Lower leg skin (tissue), 4 donors: ENCODE measurements around the gene RAD51B. TPM values are rescaled to one million over a fixed set of nuclear protein-coding genes. Genes with fewer than 3 reads are reported as not detected.

ENCODE experiments used
- DNase-seq, 2 donors: peaks; one replicate each; pipeline ENCODE4 v3.0.0-alpha.2; 2019; ENCODE audit warnings: low spot score in 2 of 2
- H3K4me3 ChIP-seq: fragments of 200-600 bp; sonication (generic); 2 replicates; pipeline ENCODE4 v1.5.1; 2017; ENCODE audit warnings: mild to moderate bottlenecking, low read depth; ENCODE audit not compliant: poor library complexity, severe bottlenecking
- POLR2A ChIP-seq, 2 donors: fragments of 450-650 bp; IDR thresholded peaks; one replicate each; pipeline ENCODE4 v1.6.1; 2016 to 2017; ENCODE audit warnings: antibody characterized with exemption in 2 of 2, mild to moderate bottlenecking in 1 of 2, moderate library complexity in 1 of 2
- WGBS, 2 donors: methylation state at CpG; one replicate each; pipeline ENCODE4 v1.1.5; 2018; 5-methylcytosine and 5-hydroxymethylcytosine counted together
- intact Hi-C: fragments of 100-400 bp; cut with DNase I; formaldehyde crosslinking; loops from one replicate; pipeline ENCODE4 v1.15.0; 2023; ENCODE audit warnings: low total_unique reads
- total RNA-seq, 4 donors: library from RNA; depleted of rRNA; stranded (reverse); fragments of >200 nt; gene quantifications; one replicate each; pipeline ENCODE4 v1.1.0, GENCODE V29; 2016
- TF ChIP-seq, protein P1 (sequence below), 3 donors: fragments of 450-650 bp; IDR thresholded peaks; one replicate each; pipeline ENCODE4 v1.5.1; 2016; ENCODE audit warnings: antibody characterized with exemption in 3 of 3, mild to moderate bottlenecking in 3 of 3, moderate library complexity in 2 of 3

Gene RAD51B
- total RNA-seq, 4 donors from 2014 or later = 6.1 to 27.2 (median 13.6) TPM

DNA sequence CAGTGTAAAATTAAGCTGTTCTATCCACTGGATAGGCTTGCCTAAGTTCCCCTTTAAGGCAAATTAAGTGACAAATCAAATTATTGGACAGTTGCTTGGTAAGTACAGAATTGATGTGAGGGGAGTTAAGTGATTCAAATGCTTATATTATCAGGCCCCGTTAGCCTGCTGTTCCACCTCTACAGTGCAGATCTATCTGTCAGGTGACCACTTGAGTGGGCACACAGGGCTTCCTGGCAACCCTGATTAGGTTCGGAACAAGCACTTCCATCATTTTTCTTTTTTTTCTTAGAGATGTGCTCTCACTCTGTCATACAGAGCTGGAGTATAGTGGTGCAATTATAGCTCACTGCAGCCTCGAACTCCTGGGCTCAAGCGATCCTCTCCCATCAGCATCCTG, 453.8 kb downstream of the RAD51B start:
- no peak for TF ChIP-seq POLR2A (IDR thresholded peaks at IDR 0.05)
- TF ChIP-seq, protein P1, sequence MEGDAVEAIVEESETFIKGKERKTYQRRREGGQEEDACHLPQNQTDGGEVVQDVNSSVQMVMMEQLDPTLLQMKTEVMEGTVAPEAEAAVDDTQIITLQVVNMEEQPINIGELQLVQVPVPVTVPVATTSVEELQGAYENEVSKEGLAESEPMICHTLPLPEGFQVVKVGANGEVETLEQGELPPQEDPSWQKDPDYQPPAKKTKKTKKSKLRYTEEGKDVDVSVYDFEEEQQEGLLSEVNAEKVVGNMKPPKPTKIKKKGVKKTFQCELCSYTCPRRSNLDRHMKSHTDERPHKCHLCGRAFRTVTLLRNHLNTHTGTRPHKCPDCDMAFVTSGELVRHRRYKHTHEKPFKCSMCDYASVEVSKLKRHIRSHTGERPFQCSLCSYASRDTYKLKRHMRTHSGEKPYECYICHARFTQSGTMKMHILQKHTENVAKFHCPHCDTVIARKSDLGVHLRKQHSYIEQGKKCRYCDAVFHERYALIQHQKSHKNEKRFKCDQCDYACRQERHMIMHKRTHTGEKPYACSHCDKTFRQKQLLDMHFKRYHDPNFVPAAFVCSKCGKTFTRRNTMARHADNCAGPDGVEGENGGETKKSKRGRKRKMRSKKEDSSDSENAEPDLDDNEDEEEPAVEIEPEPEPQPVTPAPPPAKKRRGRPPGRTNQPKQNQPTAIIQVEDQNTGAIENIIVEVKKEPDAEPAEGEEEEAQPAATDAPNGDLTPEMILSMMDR (IDR thresholded peaks at IDR 0.05) = no peak
- WGBS, 2 donors = 92 to 97% methylated on average over 4 of the region's 4 CpGs
- H3K4me3 ChIP-seq = no peak overlapping the region
- intact Hi-C loops = no loop called here
- no peak for DNase-seq

DNA sequence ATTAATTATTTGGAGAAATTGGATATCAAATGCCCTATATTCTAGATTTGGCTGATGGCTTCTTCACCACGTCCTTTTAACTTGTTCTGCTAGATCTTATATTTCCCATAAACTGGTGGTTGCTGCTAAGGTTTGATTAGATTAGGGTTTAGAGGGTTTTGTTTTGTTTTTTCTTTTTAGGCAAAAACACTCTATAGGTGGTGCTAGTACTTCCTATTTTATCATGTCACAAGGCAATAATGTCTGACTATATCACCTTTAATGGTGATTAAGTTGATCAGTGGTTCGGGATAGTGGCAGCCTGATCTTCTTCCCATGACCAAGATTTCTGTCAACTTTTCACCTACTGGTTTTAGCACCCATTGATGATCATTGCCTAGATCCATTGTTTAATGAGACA, 455.1 kb downstream of the RAD51B start:
- no peak for DNase-seq
- WGBS, 2 donors = 85 to 93% methylated on average over 2 of the region's 2 CpGs
- no peak overlapping the region for H3K4me3 ChIP-seq
- TF ChIP-seq, protein P1 (IDR thresholded peaks at IDR 0.05) = no peak
- intact Hi-C loops = no loop called here

DNA sequence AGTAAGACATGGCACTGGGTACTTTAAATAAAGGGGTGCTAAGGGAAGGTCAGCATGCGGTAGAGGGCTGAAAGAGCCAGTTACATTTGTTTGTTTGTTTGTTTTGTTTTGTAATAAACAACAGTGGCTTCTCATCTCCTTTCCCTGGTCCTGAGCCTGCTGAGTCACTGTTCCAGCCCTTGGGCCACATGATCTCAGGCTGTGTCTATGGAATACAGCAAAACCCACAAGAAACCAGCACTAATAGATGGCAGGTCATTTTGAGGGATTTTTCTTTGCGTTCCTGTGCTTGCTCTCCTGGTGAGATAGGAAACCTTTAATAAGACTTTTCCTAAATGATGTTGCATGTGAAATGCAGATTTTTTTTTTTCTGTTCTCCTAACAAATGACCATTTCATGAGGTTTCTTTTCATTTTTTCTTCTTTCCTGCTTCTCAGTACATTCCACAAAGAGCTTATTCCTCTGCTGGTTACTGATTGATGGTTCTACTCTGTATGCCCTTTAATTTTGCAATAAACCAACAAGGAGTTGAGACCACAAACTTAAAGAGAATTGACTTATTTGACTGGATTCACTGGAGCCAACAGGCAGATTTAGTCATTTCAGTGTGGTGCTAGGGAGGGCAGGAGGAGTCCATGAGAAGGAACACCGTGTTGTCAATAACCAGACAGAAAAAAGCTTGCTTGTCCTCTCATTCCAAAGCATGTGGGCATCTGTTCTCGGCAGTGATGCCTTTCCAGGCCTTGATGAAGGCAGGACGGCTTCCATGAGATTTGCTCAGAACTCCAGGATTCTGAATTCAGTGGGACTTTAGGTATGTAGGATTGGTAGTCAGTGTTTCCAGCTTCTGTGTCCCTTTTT, 459.2 kb downstream of the RAD51B start:
- WGBS, 2 donors = 72 to 81% methylated on average over 5 of the region's 5 CpGs
- intact Hi-C loops = no loop called here
- TF ChIP-seq, protein P1 (IDR thresholded peaks at IDR 0.05) = no peak
- no peak for TF ChIP-seq POLR2A (IDR thresholded peaks at IDR 0.05)
- no peak overlapping the region for H3K4me3 ChIP-seq
- DNase-seq = peak in 1 of 2 donors; percentile 36

DNA sequence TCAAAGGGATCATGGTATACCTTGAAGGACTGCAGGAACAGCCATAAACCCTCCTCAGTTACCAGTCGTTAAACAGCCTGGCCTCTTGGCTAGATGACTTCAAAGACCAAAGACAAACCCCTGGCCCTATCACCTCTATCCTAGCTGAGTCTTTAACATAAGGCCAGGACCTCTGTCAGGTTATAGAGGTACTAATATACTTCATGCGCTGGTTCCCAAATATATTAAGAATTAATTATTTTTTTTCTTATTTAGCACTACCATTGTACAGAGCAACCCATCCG, 459.8 kb downstream of the RAD51B start:
- no peak for DNase-seq
- intact Hi-C loops = no loop called here
- TF ChIP-seq, protein P1 (IDR thresholded peaks at IDR 0.05) = no peak
- no peak for TF ChIP-seq POLR2A (IDR thresholded peaks at IDR 0.05)
- 97 to 99% methylated on average over 3 of the region's 3 CpGs for WGBS, 2 donors
- H3K4me3 ChIP-seq = no peak overlapping the region

DNA sequence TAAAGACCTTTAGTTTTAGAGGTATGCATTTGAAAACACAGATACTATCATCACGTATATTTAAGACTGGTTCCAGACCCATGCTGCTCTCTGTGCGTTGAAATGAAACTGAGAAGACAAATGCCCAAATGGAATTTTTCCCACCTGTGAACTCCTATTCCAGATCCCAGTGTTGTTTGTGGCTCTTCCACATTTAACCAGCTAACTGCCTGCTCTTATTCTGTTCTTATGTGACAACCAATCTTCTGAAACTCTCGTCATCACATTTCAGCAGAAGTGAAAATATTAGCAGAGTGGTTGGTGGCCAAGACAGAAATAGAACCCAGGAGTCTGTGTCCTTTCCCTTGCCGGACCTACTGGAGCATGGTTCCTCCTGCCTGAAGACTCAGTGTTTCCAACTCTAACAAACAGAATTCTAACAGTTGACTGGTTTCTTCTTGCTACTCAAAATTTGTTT, 460.2 kb downstream of the RAD51B start:
- no peak for DNase-seq
- TF ChIP-seq, protein P1 (IDR thresholded peaks at IDR 0.05) = no peak
- no peak for TF ChIP-seq POLR2A (IDR thresholded peaks at IDR 0.05)
- 88 to 90% methylated on average over 4 of the region's 4 CpGs for WGBS, 2 donors
- intact Hi-C loops = no loop called here
- no peak overlapping the region for H3K4me3 ChIP-seq

DNA sequence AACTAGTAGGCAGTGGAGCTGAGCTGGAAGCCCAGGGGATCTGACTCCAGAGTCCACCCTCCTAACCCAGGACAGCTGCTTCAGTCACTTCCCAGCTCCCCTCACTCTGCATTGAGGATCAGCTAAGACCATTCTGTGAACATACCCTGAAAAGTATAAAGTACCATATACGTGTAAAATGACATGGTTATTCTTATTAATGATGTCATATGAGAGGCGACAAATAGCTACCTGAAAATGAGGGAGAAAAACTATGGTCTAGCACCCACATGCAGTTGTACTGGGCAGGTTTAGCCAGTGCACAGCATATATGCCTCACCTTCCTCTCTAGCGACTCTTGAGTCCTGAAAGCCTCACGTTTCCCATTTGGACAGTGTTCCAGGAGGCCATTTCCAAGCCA, 461.9 kb downstream of the RAD51B start:
- no peak for TF ChIP-seq POLR2A (IDR thresholded peaks at IDR 0.05)
- TF ChIP-seq, protein P1 (IDR thresholded peaks at IDR 0.05) = no peak
- DNase-seq = no peak
- WGBS, 2 donors = 90 to 92% methylated on average over 4 of the region's 4 CpGs
- intact Hi-C loops = no loop called here
- H3K4me3 ChIP-seq = no peak overlapping the region
